ENCODE measurements around the gene MARK4.

GRCh38 chr19:45238556-45238955, 12.5 kb upstream of the MARK4 start:
- TF ChIP-seq REST (IDR thresholded peaks at IDR 0.05; ENCODE audit: low read depth) (no peak), TAF1 (IDR thresholded peaks at IDR 0.05; ENCODE audit: low read depth) (no peak), MAX (IDR thresholded peaks at IDR 0.05) (no peak), YY1 (IDR thresholded peaks at IDR 0.05; ENCODE audit: low read depth) (no peak), EGR1 (IDR thresholded peaks at IDR 0.05) (no peak), RAD21 (IDR thresholded peaks at IDR 0.05; ENCODE audit: low read depth) (no peak), TEAD4 (IDR thresholded peaks at IDR 0.05) (no peak), EP300 (IDR thresholded peaks at IDR 0.05; ENCODE audit: borderline replicate concordance) (no peak), USF1 (IDR thresholded peaks at IDR 0.05) (no peak), CREB1 (IDR thresholded peaks at IDR 0.05; ENCODE audit: low read depth) (no peak), FOXM1 (IDR thresholded peaks at IDR 0.05; ENCODE audit: borderline replicate concordance, low read depth) (no peak), CEBPB (IDR thresholded peaks at IDR 0.05) (no peak), TCF12 (IDR thresholded peaks at IDR 0.05; ENCODE audit: low read depth) (no peak), NFIC (IDR thresholded peaks at IDR 0.05) (no peak)
